Measurements from ENCODE around the gene SPSB2. TPM values are rescaled to one million over a fixed set of nuclear protein-coding genes. Genes with fewer than 3 reads are reported as not detected.
"Not testable (repeated sequence)": the region's sequence is repeated elsewhere in the genome, so short reads cannot be mapped to it uniquely, and the experiment has no call there.

SPSB2 gene
- total RNA-seq, 1 experiment from 2014 or later: 11.4 TPM

DNA sequence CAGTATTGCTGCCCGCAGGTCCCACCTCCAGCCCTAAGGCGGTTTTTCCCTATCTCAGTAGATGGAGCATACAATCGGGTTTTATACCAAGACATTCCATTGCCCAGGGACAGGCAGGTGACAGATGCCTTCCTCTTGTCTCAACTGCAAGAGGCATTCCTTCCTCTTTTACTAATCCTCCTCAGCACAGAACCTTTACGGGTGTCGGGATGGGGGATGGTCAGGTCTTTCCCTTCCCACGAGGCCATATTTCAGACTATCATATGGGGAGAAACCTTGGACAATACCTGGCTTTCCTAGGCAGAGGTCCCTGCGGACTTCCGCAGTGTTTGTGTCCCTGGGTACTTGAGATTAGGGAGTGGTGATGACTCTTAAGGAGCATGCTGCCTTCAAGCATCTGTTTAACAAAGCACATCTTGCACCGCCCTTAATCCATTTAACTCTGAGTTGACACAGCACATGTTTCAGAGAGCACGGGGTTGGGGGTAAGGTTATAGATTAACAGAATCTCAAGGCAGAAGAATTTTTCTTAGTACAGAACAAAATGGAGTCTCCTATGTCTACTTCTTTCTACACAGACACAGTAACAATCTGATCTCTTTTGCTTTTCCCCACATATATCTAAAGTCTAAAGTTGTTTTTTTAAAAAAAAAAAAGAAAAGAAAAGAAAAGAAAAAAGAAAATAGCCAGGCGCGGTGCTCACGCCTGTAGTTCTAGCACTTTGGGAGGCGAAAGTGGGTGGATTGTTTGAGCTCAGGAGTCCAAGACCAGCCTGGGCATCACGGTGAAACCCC is 13.3 kb upstream of the SPSB2 start:
- not testable (repeated sequence) for H3K27me3 ChIP-seq, H3K9me3 ChIP-seq, DNase-seq, H3K4me3 ChIP-seq
- peaks cover 11% of the 10 kb centered on the region for H3K36me3 ChIP-seq

DNA sequence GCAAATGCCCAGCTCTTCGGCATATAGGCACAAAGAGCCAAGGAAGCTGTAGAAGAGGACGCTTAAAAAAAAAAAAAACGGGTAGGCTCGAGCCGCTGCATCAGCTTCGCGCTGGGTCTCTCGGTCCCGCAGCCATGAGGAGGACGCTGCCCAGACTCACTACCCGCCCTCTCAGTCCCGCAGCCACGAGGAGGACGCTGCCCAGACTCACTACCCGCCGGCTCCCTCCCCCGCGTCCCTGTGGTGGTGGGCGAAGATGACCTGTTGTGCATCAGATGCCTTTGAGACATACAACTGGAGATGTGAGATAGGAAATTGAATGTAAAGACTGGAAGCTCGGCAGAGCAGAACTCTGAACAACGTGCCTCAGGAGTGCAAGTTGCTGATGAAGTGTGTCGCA is 11.4 kb upstream of the SPSB2 start:
- H3K36me3 ChIP-seq: peaks cover 5% of the 10 kb centered on the region; the same call in 1 of the 2 replicates
- no peak for DNase-seq
- no peaks in the 10 kb centered on the region for H3K27me3 ChIP-seq
- H3K4me3 ChIP-seq: no peak overlapping the region
- no peaks in the 10 kb centered on the region for H3K9me3 ChIP-seq

DNA sequence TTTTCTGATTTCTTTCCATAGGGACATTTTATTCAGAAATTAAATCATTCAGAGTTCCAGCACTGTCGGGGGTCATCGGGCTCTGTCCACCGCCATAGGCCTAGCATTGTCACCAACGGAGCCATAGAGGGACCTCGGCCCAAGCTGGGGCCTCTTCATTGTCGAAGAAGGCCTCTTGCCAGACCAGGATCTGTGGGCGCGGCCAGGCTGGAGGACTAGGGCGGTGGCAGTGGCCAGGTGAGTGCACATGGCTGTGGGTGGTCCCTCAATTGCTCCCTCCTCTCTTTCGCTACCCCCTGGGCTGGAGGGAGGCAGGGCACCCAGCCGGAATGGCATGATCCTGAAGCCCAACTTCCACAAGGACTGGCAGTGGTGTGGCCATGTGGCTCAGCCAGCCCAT is 10.6 kb upstream of the SPSB2 start:
- no peak for DNase-seq
- H3K27me3 ChIP-seq: no peaks in the 10 kb centered on the region
- H3K4me3 ChIP-seq: no peak overlapping the region
- H3K9me3 ChIP-seq: no peaks in the 10 kb centered on the region
- peaks cover 8% of the 10 kb centered on the region for H3K36me3 ChIP-seq

DNA sequence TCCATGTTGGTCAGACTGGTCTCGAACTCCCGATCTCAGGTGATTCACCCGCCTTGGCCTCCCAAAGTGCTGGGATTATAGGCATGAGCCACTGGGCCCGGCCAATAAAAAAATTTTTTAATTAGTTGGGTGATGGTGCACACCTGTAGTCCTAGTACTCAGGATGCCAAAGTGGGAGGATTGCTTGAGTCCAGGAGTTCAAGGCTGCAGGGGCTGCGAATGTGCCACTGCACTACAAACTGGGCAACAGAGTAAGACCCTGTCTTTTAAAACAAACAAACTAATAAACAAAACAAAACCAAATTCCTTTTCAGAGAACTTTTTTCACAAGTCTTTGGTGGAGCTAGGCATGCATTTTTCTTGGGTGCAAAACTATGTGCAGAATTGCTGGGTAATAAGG is 10.1 kb upstream of the SPSB2 start:
- H3K9me3 ChIP-seq: no peaks in the 10 kb centered on the region
- H3K4me3 ChIP-seq: no peak overlapping the region
- no peaks in the 10 kb centered on the region for H3K27me3 ChIP-seq
- no peak for DNase-seq
- H3K36me3 ChIP-seq: peaks cover 8% of the 10 kb centered on the region

DNA sequence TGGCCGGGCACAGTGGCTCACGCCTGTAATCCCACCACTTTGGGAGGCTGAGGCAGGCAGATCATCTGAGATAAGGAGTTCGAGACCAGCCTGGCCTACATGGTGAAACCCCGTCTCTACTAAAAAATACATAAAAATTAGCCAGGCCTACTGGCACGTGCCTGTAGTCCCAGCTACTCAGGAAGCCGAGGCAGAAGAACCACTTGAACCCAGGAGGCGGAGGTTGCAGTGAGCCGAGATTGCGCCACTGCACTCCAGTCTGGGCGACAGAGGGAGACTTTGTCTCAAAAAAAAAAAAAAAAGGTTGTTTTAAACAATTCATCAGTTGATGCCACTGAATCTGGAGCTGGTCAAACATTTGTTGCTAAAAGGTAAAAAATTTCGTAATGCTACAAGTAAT is 6.7 kb upstream of the SPSB2 start:
- H3K4me3 ChIP-seq, H3K27me3 ChIP-seq, H3K9me3 ChIP-seq, H3K36me3 ChIP-seq, DNase-seq: not testable (repeated sequence)

DNA sequence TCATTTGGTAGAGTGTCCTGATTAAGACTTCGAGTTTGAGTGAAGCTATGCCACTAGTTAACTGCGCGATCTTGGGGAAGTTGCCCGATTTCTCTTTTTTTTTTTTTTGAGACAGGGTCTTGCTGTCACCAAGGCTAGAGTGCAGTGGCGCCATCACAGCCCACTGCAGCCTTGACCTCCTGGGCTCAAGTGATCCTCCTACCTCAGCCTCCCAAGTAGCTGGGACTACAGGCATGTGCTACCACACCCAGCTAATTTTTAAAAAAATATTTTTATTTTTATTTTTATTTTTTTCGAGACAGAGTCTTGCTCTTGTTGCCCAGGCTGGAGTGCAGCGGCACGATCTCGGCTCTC is 889 bp upstream of the SPSB2 start:
- Histone ChIP-seq H3K36me3 (peaks cover 36% of the 10 kb centered on the region), H3K4me3 (peak overlapping the region; percentile 92)
- DNase-seq, H3K9me3 ChIP-seq, H3K27me3 ChIP-seq: not testable (repeated sequence)

DNA sequence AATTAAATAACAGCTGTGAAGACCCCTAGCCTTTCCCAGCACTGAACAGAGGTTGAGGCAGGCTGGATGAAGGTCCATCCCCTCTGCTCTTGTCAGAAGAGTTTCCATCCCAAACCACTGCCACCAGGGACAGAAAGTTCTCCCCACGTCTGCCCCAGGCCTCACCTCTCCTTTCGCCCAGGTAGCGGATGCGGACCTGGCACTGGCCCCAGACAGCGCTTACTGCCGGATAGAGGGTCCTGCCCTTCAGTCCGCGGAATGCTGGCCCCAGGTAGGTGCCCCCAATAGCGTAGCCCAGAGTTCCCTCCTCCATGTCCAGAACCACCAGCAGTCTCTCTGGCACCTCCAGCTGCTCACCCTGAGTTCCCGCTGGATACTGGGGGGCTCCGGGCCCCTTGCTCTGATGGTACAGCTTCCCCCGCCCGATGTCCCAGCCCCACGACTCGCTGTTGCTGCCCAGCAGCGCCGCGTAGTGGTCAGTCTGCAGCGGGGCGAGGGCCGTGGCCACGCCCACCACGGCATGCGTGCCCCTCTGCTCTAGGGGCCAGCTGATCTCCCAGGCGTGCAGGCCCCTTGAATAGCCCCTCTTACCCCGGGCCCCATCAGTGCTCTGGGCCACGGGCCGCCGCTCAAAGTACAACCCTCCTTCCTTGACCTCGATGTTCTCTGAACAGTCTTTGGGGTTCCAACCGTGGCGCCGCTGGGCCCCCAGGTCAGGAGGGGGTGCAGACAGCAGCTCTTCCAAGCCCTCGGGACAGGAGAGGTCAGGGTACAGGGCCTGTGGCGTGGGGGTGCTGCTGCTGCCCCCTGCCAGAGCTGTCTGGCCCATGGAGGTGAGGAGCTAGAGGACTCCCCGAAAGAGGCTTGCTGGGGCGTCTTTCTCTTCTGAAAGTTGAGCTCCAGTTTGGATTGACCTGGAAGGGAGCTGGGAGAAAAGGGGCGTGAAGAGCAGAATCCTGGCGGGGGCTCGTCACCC is 742 bp downstream of the SPSB2 start:
- Histone ChIP-seq H3K9me3 (no peaks in the 10 kb centered on the region), H3K4me3 (peak overlapping the region; percentile 92), H3K27me3 (no peaks in the 10 kb centered on the region), H3K36me3 (peaks cover 48% of the 10 kb centered on the region)
- peak; percentile 81 for DNase-seq

DNA sequence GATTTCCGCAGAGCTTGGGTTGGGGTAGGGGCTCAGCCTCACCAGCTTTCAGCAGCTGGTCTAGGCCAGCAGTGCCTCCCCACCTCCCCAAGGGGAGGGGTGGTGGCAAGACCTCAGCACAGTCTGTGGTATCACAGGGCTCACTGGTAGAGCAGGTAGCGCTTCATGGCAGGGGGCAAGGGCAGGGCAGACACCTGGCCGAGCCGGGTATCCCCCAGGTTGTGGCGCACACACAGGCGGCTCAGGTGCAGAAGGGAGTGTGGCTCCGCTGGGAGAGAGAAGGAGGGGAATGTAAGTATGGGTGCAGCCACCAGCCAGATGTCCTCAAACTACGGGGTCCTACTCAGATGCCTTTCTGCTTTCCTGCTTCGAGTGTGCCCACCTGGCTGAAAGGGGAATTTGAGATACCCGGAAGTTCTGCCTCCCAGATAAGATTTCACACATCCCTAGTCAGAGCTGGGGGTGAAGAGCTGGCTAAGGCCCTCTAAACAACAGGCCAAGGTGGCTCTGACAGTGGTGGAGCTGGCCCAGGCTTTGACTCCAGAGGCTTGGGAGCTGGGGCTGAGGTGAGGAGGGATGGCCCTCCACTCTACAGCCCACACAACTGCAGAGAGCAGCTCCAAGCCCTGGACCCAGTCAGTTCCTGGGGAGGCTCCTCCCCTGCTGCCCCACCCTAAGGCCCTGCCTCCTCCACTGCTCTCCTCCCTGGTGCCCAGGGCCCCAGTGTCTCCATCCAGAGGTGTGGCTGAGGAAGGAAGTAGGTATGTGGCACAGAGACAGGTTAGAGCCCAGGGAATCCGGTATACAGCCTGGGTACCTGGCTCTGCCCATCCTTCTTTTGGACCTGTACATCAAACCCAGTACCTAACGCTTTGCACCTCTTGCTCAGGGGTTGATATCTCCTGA is 1.8 kb downstream of the SPSB2 start:
- no peaks in the 10 kb centered on the region for H3K9me3 ChIP-seq
- H3K36me3 ChIP-seq: peaks cover 49% of the 10 kb centered on the region
- DNase-seq: peak; percentile 62
- H3K27me3 ChIP-seq: no peaks in the 10 kb centered on the region
- peak overlapping the region; percentile 92 for H3K4me3 ChIP-seq

DNA sequence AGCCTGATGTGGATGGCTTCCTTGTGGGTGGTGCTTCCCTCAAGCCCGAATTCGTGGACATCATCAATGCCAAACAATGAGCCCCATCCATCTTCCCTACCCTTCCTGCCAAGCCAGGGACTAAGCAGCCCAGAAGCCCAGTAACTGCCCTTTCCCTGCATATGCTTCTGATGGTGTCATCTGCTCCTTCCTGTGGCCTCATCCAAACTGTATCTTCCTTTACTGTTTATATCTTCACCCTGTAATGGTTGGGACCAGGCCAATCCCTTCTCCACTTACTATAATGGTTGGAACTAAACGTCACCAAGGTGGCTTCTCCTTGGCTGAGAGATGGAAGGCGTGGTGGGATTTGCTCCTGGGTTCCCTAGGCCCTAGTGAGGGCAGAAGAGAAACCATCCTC is 2.8 kb downstream of the SPSB2 start:
- not testable (repeated sequence) for H3K4me3 ChIP-seq, H3K27me3 ChIP-seq, H3K9me3 ChIP-seq
- peak; percentile 28 for DNase-seq
- peaks cover 55% of the 10 kb centered on the region for H3K36me3 ChIP-seq

DNA sequence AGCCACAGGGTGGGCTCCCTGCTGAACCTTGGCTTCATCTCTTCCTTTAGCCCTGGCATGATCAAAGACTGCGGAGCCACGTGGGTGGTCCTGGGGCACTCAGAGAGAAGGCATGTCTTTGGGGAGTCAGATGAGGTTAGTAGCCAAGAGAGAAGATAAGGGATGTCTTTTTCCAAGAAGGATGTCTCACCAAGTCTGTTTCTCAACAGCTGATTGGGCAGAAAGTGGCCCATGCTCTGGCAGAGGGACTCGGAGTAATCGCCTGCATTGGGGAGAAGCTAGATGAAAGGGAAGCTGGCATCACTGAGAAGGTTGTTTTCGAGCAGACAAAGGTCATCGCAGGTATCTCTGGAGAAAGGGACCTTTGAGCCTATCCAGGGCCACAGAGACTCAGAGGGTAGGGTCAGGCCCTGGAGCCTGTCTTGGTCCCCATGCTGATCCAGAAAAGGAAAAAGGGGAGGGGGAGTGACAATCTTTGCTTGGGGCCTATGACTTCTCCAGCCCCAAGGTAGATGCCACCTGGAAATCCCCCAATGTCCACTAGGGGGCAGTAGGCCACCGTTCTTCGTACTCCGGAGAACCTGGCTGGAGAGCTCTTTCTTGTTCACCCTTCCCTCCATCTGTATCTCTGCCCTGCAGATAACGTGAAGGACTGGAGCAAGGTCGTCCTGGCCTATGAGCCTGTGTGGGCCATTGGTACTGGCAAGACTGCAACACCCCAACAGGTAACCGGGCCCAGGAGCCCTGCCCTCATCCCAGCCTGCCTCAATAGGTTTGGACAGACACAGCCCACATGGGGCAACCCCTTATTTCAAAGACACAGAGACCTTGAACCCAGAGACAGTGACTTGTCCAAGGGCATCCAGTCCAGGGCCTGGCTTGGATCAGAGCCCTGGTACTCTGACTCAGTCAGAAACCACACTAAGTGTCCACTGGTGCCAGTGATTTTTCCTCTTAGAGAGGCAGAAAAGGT is 3.8 kb downstream of the SPSB2 start:
- Histone ChIP-seq H3K27me3 (no peaks in the 10 kb centered on the region), H3K4me3 (peak overlapping the region; percentile 94), H3K36me3 (peaks cover 61% of the 10 kb centered on the region), H3K9me3 (no peaks in the 10 kb centered on the region)
- peak; percentile 60 for DNase-seq

DNA sequence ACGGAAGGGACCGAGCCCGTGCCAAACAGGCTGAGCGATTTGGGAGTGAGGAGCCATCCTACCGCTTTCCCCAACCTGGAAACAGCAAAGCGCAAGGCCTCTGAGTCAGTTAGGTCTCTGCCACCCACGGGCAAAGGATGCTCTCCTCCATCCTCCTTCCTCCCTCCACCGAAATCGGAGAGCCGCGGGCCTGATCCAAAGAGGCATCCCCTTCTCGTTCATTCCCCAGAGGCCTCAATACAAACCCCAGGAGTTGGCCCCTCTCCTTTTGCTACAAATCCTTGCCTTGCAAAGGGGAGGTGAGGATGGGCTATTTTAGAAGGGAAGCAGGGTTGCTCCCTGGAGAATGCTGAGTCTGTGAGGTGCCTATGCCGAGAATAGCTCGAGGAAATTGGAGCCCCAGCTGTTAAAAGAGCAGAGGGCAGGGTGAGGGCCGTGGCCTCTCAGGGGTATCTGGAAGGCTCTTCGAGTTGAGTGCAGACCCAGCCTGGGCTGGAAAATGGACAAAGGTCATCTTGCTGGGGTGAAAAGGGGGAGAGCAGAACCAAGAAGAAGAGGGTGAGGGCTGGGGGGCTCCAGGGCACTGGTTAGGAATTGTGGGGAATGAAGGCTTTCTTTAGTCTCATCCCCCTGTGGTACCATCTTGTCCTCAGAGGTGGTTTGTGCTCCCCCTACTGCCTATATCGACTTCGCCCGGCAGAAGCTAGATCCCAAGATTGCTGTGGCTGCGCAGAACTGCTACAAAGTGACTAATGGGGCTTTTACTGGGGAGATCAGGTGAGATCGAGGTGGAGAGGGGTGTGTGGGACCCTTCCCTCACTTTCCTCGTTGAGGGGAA is 4.7 kb downstream of the SPSB2 start:
- H3K9me3 ChIP-seq: no peaks in the 10 kb centered on the region
- no peaks in the 10 kb centered on the region for H3K27me3 ChIP-seq
- peak overlapping the region; percentile 94 for H3K4me3 ChIP-seq
- no peak for DNase-seq
- peaks cover 67% of the 10 kb centered on the region for H3K36me3 ChIP-seq

DNA sequence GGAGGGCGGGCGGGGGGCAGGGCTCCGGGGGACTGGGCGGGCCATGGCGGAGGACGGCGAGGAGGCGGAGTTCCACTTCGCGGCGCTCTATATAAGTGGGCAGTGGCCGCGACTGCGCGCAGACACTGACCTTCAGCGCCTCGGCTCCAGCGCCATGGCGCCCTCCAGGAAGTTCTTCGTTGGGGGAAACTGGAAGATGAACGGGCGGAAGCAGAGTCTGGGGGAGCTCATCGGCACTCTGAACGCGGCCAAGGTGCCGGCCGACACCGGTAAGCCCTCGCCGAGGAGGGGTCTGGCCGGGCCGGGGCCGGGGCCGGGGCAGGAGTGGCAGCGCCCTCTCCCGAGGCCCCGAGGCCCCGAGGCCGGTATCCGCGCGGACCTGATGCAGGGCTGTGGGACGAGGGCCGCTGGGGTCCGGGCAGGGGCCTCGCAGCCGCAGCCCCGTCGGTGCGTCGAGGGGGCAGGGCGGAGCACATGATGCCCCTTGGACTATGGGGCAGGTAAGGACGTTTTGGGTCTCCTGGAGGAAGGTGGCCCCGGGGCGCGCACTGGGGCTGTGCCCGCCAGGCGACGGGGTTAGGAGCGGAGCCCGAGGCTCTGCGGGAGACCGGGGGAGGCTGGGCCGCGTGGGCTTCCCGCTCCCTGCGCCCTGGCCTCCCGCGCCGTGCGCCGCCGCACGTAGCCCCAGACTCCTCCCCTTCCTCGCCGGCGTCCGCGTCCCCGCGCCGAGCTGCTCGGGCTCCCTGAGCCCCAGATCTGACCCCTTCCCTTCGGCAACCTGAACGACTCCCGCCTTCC is 5.5 kb downstream of the SPSB2 start, which contains the start of gene TPI1:
Gene TPI1, plus strand, starts transcription at position 119 of the 798 bp plus-strand sequence. Its CDS starts 36 bp downstream, at position 155.
- Histone ChIP-seq H3K9me3 (no peaks in the 10 kb centered on the region), H3K27me3 (no peaks in the 10 kb centered on the region), H3K36me3 (peaks cover 75% of the 10 kb centered on the region), H3K4me3 (peak within 1 kb of the TSS; percentile 94)
- peak; percentile 78 for DNase-seq

DNA sequence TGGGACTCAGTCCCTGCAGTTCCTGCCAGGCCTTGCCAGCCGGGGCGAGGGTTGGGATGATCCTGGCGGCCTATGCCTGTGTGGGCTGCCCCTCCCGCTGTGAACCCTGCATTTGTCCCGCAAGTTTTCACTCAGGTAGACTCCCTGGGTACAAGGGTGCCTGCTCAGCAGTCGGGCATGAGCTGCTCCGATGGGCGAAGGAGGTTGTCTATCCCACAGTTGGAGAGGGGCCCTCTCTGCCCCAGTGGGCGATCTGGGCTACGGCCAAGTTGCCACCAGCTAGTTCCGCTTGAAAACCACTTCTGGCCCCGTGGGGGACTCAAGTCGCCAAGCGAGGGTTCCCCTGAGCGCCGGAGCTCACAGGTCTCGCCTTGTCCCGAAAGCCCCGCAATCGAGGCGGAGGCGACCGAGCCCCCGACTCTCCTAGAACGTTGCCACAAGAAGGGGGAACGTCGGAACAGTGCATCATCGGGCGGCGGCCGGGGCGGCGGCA is 6.1 kb downstream of the SPSB2 start:
- no peaks in the 10 kb centered on the region for H3K27me3 ChIP-seq
- H3K9me3 ChIP-seq: no peaks in the 10 kb centered on the region
- peaks cover 76% of the 10 kb centered on the region for H3K36me3 ChIP-seq
- peak; percentile 53 for DNase-seq
- peak overlapping the region; percentile 94 for H3K4me3 ChIP-seq
